ENCODE measurements around the gene ADM5.

Gene ADM5, protein sequence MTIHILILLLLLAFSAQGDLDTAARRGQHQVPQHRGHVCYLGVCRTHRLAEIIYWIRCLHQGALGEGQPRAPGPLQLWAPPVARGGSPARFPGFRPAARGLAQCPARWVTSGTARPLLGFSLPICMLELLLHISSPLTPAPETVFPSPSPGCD

GRCh38 chr19:49689133-49690078 lies at the start of gene ADM5:
TSS of gene ADM5 (plus strand) at chr19:49689594. CDS start at chr19:49689838, 244 bp downstream.
- FAIRE-seq (no peak), DNase-seq (ENCODE audit: low spot score) (no peak)

DNA sequence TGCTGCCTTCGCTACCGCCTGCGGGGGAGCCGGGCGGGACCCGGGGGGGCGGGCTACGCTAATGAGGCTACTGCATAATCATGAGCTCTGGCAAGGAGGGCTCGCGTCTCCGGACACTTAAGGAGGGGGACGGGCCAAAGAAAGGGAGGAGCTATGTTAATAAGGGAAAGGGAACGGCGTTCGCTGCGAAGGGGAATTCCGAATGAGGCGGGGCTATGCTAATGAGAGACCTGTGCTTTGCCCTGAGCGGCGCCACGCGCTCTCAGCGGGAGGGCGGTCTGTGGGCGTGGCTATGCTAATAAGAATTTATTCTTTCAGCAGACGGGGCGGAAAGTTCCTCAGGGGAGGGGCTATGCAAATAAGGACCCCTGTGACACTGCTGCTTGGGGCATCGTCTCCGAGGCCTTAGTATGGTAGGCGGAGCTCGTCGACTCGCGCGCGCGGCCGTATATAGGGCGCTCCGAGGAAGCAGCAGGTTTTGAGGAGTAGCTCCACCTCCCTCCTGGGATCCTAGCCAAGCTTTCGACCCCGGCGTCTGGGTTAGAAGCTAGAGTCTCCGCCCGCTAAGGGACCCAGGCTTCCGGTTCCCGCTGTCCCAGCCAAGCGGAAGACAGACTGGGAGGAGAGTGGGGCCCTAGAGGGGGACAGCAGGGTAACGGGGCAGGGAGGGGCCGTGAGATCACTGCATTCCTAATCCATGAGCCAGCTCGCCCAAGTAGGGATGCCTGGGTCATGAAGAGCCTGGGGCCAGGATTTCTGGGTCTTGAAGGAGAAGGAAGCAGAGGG lies 49.1 kb upstream of the ADM5 start, which contains the start of gene RRAS:
Gene RRAS (minus strand): TSS at position 31 of the 786 bp plus-strand sequence. CDS start 45 bp downstream, outside the sequence.
- DNase-seq (ENCODE audit: low spot score), result peak; percentile 99
- peak; percentile 93 for FAIRE-seq

DNA sequence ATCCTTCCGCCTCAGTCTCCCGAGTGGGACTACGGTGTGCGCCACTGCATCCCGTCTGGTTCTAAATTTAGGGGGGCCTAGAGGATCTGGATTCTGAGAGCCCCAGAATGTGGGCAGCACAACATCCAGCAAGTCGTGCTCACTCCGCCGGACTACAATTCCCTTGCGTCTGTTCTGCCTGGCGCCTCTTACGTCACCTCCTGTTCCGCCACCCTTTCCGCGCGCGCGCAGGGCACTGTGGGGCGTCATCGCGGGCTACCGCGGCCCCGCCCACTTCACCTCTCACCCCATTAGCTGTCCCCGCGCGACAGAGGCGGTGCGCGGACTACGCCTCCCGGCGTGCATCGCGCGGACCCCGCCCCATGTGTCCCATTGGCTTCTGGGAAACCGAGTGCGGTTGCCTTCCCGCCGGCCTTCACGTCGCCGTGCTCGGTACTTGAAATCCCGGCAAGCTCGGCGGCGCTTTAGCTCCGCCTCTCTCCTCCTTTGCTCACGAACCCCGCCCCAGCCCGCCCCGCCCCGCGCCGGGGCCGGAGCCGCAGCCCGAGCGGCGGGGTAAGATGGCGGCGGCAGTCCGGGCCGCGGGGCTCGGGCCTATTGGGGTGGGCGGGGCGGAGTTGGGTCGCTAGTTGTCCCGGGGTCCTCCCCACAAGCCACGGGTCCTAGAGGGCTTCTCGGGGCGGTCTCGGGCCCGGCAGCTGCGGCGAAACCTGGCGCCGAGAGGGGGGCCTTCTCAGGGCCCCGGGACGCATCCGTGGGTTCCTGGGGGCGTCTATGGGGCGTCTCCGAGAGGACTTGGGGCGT lies 47.5 kb upstream of the ADM5 start, which contains the start of gene SCAF1:
Gene SCAF1 (plus strand): TSS at position 522 of the 804 bp plus-strand sequence. CDS start 2,818 bp downstream, outside the sequence.
- DNase-seq (ENCODE audit: low spot score) (peak; percentile 95), FAIRE-seq (peak; percentile 79)

DNA sequence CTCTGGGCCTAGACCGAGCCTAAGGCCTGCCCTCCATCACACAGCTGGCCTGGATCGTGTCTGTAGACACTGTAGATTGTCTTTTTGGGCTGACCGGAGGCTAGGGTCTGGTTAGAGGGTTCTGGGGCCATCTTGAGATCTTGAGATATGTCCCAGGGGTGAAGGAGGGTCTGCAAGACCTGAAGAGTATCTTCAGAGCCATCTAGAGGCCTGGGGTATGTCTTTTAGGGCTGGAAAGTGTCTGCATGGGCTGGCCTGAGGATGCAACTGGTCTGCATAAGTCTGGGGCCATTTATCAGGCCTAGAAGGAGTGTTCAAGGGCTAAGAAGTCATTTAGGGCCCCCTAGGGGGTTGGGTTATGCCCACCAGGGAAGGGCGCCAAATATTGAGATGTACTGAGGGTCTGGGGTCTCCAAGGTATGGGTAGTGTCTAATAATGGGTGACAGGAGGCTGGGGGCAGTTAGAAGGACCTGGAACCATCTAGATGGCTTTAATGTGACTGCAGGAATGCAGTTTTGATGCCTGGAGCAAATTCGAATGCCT lies 46.8 kb upstream of the ADM5 start:
- FAIRE-seq (no peak), DNase-seq (ENCODE audit: low spot score) (no peak)

DNA sequence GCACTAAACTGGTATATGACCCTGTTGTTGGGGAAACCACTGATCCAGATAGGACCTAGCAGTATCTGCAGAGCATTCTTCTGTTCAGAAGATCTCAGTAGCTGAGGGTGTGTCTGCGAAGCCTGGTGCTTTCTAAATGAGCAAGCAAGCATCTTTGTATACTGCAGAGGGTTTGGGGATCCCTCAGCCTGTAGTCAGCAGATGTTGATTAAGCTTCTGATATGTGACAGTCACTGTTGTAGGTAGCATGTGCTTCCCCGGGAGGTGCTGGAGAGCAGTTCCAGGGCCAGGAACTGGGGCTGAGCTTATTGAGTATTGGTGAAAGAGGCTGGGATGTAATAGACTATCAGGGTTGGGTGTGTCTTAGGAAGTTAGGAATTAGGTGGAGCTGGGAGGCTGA lies 45.9 kb upstream of the ADM5 start:
- no peak for FAIRE-seq
- DNase-seq (ENCODE audit: low spot score), result no peak

DNA sequence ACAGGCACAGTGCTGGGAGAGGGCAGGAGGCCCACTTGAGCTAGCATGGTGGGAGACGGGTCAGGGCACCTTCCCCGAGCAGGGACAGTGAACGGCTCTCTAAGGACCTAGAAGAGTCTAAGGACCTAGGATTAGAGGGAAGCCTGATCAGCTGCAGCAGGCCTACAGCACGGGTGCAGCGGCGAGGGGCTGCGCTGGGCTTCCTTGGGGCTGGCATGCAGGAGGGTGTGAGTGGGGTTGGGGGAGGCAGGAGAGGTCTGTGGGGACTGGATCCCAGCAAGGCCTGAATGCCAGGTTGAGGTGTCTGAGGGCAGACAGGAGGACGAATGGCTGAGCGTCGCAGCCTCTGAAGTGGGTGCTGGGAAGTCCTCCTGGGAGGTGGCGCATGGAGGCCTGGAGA lies 43.8 kb upstream of the ADM5 start:
- no peak for FAIRE-seq
- no peak for DNase-seq (ENCODE audit: low spot score)

DNA sequence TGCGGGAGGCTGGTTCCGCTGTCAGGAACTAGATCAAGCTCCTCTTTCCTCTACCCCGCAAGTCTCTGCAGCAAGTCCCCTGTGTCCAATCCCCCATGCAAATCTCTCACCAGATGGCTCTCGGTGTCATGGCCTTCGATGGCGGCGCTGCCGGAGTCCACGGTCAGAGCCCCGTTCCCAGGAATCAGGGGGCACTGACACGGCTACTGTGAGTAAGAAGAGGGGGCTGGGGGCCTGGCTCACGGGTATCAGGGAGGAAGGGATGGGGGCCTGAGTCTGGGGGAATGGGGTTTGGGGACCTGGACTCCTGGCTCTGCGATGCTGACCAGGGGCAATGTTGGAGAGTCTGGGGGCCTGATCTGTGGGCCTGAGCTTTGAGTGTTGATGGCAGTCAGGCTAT lies 43.4 kb upstream of the ADM5 start:
- DNase-seq (ENCODE audit: low spot score), result no peak
- no peak for FAIRE-seq

DNA sequence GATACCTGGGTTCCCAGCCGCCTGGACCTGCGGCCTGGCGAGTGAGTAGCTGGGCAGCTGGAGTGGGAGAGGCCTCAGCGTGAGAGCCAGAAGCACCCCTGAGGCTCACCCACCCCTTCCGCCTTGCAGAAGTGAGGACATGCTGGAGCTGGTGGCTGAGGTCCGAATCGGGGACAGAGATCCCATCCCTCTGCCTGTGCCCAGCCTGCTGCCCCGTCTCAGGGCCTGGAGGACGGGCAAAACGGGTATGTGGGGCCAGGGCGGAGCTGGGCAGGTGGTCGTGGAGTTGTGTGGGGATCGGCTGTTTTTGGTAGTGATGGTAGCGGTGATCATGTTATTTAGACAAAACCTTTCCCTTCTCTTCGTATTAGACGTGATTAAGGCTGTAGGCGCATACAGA lies 42.8 kb upstream of the ADM5 start:
- FAIRE-seq, result no peak
- no peak for DNase-seq (ENCODE audit: low spot score)

DNA sequence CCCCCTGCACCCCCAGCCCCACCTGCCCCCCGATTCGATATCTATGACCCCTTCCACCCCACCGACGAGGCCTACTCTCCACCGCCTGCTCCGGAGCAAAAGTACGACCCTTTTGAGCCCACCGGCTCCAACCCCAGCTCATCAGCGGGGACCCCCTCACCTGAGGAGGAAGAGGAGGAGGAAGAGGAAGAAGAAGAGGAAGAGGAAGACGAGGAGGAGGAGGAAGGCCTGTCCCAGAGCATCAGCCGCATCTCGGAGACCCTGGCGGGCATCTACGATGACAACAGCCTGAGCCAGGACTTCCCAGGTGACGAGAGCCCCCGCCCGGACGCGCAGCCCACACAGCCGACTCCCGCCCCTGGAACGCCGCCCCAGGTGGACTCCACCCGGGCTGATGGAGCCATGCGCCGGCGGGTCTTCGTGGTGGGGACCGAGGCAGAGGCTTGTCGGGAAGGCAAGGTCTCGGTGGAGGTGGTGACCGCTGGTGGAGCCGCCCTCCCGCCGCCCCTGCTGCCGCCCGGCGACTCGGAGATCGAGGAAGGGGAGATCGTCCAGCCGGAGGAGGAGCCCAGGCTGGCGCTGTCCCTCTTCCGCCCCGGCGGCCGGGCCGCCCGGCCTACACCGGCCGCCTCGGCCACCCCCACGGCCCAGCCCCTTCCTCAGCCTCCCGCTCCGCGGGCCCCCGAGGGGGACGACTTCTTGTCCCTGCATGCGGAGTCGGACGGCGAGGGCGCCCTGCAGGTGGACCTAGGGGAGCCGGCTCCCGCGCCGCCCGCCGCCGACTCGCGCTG lies 38.2 kb upstream of the ADM5 start:
- FAIRE-seq (no peak), DNase-seq (ENCODE audit: low spot score) (no peak)

- DNase-seq (ENCODE audit: low spot score) (no peak), FAIRE-seq (no peak)
Measured at GRCh38 chr19:49651820-49652550, 37.4 kb upstream of the ADM5 start.

- DNase-seq (ENCODE audit: low spot score) (no peak), FAIRE-seq (no peak)
Measured at GRCh38 chr19:49652551-49653465, 36.6 kb upstream of the ADM5 start.

DNA sequence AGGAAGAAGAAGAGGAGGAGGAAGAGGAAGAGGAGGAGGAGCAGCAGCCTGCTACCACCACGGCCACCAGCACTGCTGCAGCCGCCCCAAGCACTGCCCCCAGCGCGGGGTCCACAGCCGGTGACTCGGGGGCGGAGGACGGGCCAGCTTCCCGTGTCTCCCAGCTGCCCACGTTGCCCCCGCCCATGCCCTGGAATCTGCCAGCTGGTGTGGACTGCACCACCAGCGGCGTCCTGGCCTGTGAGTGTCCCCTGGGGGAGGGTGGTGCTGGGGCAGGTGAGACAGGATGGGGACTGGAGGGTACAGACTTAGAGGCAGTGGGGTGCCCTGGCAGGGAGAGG lies 36.0 kb upstream of the ADM5 start:
- no peak for DNase-seq (ENCODE audit: low spot score)

GRCh38 chr19:49654581-49654980 lies 34.8 kb upstream of the ADM5 start:
- DNase-seq (ENCODE audit: low spot score), result no peak
- no peak for FAIRE-seq

More for the DNA sequence above, 36.0 kb upstream of the ADM5 start:
- no peak for FAIRE-seq

DNA sequence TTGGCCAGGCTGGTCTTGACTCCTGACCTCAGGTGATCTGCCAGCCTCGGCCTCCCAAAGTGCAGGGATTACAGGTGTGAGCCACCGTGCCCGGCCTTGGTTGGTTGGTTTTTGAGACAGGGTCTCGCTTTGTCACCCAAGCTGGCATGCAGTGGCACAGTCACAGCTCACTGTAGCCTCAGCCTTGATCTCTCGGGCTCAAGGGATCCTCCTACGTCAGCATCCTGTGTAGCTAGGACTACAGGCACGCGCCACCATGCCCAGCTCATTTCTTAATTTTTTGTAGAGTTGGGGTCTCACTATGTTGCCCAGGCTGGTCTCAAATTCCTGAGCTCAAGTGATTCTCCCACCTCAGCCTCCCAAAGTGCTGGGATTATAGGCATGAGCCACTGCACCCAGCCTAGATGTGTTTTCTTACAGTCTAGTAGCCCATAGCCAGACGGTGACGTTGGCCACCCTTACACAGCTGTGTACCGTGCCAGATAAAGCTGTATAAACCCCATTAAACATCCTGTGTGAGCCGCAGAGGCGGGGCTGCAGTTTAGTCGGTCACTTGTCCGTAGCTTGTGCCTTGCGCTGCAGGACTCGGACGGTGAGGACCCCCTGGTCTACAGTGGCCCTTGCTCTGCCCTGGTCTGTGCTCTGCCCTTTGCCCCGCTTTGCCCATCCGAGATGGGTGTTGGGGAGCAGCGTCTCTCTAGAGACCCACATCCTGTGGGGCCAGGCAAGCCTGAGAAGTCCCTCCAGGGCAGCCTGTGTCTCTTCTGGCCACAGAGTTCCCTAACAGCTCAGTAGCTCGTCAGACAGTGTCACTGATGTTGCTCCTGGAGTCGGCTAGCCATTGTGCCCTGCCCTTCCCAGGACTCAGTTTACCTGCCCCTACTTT lies 33.6 kb upstream of the ADM5 start:
- no peak for DNase-seq (ENCODE audit: low spot score)
- no peak for FAIRE-seq

DNA sequence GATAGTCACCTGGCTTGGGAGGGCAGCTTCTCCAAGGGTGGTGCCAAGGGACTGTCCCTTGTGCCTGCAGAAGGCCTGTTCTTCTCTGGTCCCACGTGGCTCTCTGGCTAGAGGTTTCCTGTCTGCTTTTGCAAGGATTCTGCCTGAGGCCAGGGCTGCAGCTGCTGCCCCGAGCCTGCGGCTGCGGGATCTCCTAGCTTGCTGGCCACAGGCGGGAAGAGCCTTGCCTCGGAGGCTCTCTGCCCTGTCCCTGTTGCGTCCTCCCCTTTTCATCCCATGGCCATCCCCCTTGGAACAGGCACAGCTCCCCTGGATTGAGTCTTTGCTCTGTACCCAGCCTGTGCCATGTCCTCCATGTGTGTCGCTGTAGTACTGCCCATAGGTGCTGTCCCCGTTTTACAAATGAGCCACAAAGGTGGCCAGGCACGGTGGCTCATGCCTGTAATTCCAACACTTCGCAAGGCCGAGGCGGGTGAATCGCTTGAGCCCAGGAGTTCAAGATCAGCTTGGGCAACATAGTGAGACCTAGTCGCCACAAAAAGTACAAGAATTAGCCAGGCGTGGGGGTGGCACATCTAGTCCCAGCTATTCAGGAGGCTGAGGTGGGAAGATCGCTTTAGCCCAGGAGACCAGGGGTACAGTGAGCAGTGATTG lies 32.8 kb upstream of the ADM5 start:
- no peak for DNase-seq (ENCODE audit: low spot score)
- no peak for FAIRE-seq

DNA sequence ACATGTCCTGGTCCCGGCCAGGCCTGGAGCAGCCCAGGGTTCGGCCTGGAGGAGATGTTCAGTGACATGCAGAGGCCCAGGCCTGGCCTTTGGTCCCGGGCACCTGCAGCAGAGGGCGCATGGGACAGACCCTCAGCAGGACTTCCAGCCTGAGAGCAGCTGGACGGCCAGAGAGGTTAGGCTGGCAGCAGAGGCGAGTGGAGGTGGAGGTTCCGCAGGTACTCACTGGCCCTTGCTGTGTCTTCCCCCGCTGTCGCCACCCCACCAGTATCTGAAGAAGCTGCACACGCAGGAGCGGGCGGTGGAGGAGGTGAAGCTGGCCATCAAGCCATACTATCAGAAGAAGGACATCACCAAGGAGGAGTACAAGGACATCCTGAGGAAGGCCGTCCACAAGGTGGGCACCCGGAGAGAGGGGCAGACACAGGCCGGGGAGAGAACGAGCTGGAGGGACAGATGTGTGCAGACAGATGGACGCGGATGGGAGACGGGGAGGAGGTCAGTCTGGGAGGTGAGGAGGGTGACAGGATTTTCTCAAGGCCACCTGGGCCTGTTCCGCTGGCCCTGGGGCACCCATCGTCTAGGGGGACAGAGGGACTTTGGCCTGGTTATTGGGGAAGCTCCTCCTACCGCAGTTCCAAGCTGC lies 31.8 kb upstream of the ADM5 start:
- DNase-seq (ENCODE audit: low spot score) (no peak), FAIRE-seq (no peak)

Measured in RCC 7860 (cell line).